DMS79 treated with DMSO at 0.1 percent for 48 hours (cell line): Measurements from ENCODE around the gene GSE1.

Experiments used
- DNase-seq: peaks from one replicate; lab custom pipeline; 2025; lab: John Stamatoyannopoulos, UW

GSE1 gene

DNA sequence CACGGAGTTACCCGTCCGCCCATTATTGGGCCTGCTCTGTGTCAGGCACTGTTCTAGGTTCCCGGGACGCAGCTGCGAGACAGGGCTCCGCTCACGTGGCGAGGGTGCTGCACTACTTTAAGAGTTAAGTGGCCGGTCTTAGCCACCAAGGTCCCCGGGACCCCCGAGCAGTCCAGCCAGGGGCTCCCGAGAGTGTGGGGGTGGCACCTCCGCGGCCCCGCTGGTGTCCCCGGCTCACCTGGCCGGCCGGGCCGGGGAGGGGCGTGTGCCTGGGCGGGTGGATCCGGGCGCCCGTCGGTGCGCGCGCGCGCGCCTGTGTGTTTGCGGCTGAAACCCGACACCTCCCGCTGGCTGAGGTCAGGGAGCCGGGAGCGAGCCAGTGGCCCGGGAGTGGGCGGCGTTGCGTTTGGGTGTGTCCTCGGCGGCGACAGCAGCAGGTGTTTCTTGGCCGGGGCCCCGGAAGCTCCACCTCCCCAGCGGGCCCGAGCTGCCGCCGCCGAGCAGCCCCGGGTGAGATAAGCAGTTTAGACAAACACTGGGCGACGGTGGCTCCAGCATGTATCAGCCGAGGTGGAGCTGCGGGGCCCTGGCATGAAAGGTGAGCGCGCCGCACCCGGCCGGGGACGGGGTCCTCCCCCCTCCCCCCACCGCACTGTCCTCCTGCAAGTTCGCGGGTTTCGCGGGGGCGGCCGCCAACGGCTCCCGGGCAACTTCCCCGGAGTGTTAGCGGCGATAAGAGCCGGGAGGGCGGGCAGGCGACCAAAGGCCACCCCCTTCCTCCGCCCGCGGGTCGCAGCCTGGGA, at the start of gene GSE1:
Gene GSE1, plus strand, starts transcription at position 522 of the 803 bp plus-strand sequence. Its CDS starts 70 bp downstream, at position 592.
- DNase-seq, result peak; percentile 71

DNA sequence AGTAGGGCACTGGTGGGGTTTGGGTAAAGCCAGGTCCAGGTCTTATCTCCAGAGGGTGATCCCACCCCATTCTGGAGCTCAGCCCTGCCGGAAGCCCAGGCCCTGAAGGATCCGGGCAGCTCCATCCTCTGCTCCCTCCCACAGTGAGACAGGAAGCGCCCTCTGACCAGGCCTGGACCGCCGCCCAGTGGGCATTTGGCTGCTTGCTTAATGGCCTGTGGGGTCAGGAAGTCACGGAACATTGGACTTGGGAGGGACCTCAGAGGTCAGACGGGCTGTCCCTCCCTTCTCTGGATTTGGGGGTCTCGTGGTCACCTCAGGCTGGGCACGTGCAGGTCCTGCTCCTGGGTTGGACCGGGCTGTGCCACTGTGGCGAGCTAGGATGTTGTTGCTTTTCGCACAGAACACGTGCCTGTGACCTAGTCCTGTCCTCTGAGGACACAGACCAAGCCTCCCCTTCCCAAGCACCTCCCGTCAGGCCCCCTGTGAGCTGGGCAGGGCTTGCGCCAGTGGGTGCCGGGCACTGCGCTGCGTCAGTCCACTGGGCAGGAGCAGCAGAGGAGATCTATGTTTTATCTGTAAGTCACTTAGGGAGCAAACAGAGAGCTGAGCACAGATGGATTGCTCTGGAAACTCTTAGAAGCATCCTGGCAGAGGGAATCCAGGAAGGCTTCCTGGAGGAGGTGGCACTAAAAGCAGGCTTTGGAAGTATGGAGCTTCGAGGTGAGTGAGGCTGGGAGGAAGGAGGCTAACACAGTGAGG, 49.4 kb upstream of the GSE1 start:
- no peak for DNase-seq

DNA sequence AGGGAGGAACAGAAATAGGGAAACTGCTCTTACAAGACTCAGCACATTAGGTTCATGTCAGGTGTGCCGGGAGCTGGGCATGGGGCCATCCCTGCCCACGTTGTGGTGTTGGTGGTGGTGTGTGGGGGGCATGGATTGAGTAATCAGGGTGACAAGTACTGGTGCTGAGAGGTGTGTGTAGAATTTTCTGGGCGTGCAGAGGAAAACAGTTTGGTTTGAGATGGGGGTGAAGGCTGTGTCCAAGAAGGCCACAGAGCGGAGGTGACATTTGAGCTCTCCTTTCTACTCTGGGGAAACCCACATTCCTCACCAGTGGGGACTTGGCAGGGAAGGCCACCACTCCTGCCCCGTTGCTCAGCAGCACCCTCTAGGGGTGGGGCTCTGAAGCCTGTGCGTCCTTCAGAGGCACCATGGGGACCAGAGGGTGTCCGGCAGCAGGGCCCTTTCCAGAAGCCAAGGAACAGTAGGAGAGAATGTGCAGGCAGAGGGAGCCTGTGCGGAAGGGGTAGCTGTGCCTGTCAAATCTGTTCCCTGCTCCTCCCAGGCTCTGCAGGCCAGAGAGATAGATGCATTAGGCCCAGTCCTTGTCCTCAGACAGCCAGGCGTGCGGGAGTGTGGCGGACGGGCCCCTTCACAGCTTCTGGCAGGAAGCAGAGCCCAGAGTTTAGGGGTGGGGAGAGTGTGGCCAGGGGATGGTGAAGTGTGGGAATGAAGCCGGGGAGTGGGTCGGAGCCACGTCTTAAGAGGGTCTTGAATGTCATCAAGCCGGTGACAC, 48.7 kb upstream of the GSE1 start:
- no peak for DNase-seq

DNA sequence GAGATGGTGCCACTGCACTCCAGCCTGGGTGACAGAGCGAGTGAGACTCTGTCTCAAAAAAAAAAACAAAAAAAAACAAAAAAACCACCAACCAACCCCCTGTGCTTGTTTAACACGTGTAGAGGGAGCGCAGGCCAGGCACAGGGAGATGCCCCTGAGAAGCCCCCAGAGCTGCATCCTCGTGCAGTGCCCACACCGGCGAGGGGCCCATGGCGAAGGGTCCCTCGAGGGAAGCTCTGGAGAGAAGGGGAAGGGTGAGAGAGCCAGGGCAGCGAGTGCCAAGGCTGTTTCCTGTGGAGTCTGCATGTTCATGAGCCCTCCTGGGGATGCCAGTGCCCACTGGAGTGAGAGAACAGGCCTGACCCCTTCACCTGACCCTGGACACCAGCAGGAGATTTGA, 47.8 kb upstream of the GSE1 start:
- no peak for DNase-seq

DNA sequence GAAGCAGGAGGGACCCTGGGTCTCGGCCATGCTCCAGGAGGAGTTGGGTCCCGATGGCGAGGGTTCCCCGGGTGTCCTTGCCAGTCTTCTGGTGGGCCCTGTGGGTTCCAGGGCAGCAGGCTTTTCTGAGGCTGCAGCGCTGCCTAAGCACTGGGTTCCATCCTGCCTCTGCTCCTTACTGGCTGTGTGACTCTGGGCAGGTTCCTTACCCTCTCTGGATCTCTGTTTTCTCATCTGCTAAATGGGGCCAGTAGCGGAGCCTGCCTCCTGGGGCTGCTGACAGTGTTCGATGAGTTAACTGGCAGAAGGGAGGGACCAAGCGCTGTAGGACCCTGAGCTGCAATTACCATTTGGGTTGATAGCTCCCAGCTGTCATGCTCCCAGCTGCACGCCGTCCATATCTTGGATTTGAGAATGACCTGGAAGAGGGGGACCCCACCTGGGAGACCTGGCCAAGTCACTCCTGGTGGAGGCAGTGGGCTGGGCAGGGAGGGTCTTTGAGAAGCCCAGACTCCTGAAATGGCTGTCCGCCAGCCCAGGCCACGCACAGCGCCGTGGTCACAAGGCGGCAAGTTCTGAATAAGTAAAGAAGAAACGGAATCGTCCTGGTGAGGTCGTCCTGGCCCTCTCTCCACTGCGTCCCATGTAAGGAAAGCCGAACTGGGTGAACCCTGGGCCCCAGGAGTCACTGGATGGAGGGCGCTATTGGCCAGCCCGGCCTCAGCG, 47.2 kb upstream of the GSE1 start:
- DNase-seq, result no peak

DNA sequence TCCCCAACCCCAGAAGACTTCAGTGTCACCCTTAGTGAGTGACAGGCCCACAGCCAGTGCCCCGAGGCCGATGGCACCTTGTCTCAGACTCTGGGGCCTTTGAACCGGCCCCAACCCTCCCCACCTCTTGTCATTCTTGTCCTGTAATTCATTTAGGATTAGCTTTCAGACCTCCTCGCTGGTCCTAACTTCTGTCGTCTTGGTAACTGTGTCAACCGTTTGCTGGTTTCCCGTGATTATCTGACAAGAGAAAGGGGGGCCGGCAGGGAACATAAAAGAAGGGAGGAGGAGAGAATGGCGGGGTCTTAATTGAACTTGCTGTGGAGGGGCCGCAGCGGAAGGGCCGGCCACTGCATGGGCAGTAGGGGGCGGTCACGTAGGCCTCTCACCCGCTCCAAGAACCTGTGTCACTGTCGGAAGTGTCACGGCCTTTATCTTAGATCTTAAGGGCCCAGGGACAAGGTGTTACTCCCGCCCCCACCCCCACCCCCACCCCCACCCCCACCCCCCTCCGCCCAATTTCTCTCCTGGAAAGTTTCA, 46.5 kb upstream of the GSE1 start:
- no peak for DNase-seq

DNA sequence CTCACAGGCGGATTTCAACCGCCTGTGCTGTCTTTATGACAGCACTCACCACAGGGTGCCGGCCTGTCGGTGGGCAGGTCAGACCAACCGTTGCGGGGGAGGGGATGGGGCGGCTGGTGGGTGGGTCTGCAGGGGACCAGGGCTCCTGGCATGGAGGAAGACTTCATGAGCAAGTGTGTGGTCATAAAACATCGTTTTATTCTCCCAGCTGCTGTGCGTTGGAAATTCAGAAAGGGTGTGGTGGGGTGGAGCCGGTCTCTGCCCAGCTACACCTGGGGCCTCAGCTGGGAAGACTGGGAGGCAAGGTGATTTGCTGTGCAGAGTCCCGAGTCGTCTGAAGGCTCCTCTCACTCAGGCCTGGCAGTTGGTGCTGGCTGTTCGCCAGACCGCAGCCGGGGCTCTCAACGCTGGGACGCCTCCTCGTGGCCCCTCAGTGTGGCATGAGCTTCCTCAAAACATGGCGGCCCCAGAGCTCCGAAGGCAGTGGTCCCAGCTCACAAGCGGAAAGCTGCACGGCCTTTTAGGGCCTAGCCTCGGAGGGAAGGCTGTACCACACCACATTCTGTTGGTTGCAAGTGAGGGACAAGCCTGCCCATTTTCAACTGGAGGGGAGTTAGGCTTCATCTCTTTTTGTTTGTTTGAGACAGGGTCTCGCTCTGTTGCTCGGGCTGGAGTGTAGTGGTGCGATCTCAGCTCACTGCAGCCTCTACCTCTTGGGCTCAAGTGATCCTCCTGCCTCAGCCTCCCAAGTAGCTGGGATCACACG, 45.8 kb upstream of the GSE1 start:
- DNase-seq, result no peak

DNA sequence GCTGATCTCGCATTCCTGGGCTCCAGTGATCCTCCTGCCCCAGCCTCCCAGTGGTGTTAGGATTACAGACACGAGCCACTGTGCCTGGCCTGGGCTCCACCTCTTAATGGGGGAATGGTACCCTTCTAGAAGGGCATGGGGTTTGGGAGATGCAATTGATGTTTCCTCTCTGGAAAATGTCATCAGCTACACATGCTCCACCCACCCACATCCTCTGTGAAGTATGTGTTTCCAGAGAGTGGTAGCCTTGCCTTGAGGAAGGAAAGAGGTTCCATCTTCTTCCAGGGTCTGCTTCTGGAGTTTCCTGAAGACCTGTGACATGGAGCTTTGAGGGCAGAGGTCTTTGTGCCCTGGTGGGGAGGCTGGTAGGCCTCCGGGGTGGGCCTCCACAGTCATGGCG, 45.2 kb upstream of the GSE1 start:
- no peak for DNase-seq

DNA sequence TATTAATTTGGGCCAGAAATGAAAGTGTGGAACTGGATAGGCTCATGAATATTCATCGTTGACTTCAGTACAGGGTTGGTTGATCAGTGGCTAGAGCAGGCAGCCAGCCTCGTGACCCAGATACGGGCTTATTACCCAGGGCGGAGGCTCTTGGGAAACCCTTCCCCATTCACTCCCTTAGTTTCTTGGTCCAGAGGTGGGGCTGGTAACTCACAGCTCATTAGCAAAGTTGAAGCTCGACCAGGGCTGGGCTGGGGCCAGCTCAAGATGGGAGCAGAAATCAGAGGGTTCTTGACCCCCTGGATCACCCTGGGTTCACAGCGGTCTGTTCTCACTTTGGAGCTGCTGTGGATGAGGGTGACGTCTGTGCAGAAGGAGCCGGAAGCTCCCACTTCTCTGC, 44.6 kb upstream of the GSE1 start:
- no peak for DNase-seq

DNA sequence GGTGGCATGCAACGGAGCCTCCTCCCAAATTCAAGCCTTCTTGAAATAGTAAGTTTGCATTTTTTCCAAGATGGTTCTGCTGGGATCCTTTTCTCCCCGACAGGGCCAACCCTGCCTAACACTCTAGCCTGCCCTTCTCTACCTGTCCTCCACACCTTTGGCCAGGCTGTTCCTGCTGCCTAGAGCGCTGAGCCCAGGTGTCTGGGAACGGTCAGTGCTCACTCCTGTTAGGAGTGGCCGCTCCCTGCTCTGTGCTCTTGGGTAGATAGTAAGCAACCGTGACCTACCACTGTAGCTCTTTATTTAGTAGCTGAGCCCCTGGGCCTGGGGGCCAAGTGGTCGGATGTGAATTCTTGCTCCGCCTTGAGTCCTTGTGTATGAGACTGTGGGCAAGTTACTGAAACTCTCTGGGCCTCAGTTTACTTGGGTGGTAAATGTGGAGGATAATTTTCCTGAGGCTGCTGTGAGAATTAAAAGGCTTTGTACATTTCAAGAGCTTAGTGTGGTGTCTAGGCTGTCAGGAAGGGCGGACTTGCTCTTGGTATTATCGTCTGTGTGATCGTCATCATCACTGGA, 44.0 kb upstream of the GSE1 start:
- no peak for DNase-seq

DNA sequence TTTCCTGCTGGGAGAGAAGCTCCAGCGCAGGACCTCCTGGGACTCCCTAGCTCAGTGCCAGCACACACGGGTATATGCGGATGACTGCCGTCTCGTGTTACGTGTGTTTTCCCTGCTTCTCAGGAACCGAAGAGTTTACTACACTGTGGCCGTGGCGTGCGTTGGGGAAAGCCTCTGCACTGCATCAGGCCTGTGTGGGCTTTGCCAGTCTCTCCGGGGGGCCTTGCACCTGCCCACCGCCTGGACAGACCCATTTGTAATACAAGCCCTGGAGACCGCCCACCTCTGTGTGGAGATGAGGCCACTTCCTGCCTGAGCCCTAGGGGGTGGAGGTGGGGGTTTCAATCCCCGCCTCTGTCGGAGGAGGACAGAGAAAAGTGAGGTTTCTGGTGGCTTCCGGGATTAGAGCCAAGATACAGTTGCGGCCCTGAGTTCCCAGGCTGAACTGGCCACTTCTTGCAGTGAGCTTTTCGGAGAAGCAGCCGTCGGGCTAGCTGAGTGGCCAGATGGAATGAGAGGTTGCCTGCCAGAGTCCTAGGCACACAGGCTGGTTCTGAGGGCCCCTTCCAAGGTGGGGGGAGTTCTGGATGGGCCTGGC, 43.4 kb upstream of the GSE1 start:
- peak; percentile 52 for DNase-seq

DNA sequence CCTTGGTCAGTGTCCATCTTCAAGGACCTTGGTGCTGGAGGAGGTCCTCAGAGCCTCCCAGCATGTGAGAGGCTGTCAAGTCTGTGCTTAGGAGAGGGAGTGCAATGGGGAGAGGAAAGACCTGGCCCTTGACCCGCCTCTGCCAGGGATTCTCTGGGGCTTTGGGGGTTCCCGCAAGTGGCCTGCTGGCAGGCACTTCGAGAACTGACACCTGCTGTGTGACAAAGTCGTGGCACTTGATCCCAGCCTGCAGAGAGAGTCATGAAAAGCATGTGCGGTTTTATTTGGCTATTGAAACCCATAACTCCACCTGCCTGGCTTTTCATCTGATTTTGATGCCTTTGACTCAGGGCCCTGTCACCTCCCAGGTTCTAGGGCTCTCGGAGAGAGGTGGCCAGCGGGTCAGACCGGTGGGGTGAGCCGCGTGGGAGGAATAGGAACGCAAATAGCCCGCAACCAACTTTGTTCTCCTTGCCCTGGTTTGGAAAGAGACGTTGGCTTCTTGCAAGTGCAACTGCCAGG, 42.8 kb upstream of the GSE1 start:
- DNase-seq, result peak; percentile 51

DNA sequence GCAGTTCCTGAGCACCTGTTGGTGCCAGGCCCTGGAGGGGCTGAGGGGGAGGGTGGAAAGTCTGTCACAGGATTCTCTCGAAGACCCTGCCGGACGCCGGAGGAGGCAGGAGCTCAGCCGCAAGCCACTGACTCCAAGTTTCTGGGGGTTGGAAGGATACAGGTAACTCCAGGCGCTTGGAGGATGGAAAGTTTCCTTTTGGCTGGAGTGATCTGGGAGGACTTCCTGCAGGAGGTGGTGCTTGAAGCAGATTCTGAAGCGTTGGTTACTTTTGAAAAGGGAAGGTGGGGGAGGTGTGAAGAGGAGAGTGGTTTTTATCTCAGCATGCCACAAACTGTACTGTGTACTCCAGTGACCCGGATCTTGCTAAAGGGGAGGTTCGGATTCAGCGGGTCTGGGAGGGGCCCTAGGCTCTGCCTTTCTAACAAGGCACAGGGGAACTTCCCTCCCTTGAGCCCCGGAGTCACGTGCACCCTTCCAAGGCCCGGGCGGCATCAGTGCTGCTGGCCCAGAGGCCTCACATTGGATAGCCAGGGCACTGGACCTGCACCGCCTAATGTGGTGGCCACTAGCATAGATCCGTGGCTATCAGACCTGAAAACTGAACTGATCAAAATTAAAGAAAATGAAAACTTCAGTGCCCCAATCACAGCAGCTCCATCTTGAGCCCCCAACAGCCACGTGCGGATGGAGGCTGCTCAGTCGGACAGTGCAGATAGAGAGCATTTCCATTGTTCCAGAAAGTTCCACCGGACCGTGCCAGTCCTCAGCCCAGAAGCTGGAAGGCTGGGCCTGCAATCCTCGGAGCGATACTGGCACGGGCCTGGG, 42.2 kb upstream of the GSE1 start:
- no peak for DNase-seq

DNA sequence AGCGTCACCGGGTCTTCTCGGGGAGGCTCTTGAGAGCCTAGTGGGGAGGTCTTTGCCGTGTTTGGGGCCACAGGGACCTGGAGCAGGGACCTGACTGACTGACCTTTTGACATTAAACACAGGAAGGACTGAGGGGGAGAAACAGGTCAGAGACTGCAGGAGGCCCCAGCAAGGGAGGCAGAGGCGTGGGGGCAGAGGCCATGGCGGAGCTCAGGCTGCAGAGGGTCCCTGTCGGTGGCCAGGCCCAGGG, 41.6 kb upstream of the GSE1 start:
- DNase-seq, result no peak

DNA sequence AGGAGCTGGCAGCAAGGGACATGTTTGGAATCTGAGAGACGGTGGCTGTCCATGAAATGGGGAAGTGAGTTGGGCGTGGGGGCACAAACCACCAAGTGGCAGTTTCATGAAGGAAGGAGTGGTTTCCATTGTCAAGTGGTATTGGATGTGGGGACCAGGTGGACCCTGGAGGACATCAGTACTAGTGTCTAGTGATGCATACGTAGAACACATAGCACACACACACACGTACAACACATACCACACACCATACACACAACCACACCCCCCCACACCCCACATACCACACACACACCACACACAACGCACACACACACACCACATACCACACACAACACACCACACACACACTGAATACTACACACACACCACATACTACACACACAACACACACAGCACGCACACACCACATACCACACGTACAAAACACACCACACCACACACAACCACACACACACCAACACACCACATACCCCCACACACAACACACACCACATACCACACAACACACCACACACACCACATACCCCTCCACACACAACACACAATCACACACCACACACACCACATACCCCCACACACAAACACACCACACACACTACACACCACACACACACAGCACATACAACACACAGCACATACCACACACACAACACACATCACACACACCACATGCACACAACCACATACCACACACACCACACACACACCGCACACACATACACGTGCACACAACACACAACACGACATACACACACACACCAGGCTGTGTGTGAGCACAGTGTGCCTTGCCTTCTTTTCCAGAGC, 41.1 kb upstream of the GSE1 start:
- DNase-seq, result no peak

DNA sequence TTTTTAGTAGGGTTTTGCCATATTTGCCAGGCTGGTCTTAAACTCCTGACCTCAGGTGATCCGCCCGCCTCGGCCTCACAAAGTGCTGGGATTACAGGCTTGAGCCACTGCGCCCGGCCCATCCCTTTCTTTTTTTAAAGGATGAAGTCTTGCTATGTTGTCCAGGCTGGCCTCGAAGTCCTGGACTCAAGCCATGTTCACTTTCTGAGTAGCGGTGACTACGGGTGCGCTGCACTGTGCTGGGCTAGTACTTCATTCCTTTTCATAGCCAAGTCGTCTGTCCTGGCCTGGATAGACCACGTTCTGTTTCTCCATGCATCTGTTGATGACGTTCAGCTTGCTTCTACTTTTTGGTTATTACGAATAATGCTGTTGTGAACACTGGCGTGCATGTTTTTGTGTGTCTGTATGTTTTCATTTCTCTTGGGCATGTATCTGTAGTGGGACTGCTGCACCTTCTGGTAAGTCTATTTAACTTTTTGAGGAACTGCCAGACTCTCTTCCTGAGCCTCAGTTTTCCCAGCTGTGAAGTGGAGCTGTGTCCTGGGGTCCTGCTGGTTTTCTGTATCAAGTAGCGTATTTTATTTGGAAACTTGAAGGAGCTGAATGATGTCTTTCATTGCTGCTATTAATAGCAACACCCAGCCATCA, 40.0 kb upstream of the GSE1 start:
- DNase-seq, result no peak

DNA sequence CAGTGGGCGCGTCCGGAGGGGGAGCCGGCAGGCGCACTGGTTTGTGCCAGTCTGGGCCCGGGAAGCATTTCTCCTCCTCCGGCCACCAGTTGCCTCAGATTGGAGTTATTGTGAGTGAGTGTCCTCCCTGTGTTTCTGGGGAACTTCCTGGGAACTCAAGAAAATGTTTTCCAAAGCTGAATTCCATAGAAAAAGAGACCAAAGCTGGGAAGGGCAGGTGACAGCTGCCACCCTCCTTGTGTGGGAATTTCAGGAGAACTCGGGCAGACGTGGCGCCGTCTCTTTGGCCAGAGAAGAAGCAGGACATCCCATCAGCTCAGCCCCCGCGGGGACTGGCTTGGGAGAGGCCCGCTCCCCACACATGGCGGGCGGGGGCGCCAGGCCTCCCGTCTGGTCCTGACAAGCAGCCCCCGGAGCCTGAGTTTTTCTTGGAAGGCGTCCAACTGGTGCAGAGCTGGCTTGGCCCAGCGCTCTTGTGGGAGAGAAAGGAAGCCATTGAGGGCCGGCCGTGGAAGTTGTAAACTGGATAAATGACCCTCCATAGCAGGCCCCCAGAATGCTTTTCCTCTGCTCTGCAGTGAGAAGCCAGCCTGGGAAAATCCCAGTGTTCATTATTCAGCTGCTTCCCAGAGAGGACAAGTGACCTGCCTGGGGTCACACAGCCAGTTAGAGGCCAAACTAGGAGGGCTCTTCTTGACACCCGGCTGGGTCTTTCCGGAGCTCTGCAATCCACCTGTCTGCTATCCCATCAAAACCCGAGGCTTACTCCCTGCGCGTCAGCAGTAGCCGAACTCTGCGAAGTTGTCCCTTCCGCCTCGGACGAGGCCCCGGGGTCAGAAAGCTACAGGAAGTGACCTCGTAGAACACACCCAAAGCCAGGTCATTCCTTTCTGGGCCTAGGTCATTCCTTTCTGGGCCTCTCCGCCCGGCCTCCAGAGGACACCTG, 39.2 kb upstream of the GSE1 start:
- no peak for DNase-seq
